LNCAP (cell line): ENCODE results near the gene ATRIP.

ENCODE experiments used
- CTCF ChIP-seq: fragments of 450-650 bp; IDR thresholded peaks from 2 replicates; pipeline ENCODE4 v1.5.1; 2017; ENCODE audit warnings: mild to moderate bottlenecking

ATRIP gene

GRCh38 chr3:48459331-48459730 lies 12.8 kb downstream of the ATRIP start:
- no peak for TF ChIP-seq CTCF

GRCh38 chr3:48459773-48460516 lies 13.4 kb downstream of the ATRIP start:
- no peak for TF ChIP-seq CTCF

- no peak for TF ChIP-seq CTCF
These were observed 14.0 kb downstream of the ATRIP start for GRCh38 chr3:48460517-48460902.

- TF ChIP-seq CTCF = no peak
These were observed 17.2 kb downstream of the ATRIP start for GRCh38 chr3:48463703-48464102.

- TF ChIP-seq CTCF = no peak
These were observed 18.2 kb downstream of the ATRIP start for GRCh38 chr3:48464713-48465221.

- peak; percentile 86; the same call in 1 of the 2 replicates for TF ChIP-seq CTCF
These were observed 18.6 kb downstream of the ATRIP start for GRCh38 chr3:48465237-48465530.

- TF ChIP-seq CTCF = no peak; the same call in 1 of the 2 replicates
These were observed 19.2 kb downstream of the ATRIP start for GRCh38 chr3:48465531-48466378.
